HG03565 (cell line): ENCODE results near the gene KIAA0408.
"Not testable (repeated sequence)": the region's sequence is repeated elsewhere in the genome, so short reads cannot be mapped to it uniquely, and the experiment has no call there.

Experiments
- ATAC-seq: cut with Tn5 transposase; IDR thresholded peaks from one replicate; pipeline ENCODE4 v1.9.1; 2021; ENCODE audit warnings: mild to moderate bottlenecking, moderate library complexity; ENCODE audit not compliant: unreplicated experiment

KIAA0408 gene

DNA sequence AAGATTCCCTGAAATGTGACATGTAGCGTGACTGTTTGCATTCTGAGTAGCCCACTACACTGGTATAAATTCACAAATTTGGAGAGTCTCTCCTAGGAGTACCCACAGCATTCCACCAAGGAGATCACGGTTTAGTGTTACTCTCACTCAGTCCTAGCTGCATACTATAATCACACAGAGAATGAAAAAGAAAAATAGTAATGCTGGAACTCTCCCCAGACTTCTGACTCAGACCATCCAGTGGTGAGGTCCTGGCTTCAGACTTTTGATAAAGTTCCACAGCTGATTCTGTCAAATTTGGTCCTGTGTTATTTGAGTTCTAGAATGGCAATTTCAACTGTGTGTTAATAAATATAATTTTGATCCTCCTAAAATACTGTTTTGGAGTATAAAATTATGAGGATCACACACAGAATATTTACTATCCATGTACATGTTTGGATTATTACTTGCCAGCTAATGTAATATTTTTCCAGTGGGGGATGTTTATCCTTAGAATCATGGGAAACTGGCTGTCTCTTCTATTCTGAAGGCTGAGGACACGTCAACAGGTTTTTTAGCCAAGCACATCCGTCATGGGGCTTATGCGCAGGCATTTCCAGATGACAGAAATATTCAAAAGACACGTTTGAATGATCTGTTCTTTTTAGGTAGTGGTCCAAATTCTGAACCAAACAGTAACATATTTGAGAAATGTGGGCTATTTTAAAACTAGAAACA lies 5.1 kb upstream of the KIAA0408 start:
- ATAC-seq = no peak

GRCh38 chr6:127463056-127463455 lies 3.9 kb upstream of the KIAA0408 start:
- no peak for ATAC-seq

DNA sequence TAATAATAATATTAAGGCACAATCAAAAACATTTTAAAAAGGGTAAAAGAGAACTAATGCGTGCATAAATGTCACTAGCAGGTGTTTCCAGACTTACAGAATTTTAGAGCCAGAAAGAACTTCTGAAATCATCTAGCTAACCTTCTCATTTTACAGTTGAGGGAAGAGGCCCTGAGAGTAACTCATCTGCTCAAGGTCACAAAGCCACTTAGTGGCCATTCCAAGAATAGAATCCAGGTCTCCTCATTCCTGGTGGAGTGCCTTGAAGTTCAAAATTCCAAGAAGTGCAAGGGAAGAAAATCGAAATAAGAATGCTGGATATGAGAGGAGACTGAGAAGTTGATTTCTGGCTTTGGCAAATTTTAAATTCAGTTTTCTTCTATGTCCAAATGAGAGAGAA lies 3.2 kb upstream of the KIAA0408 start:
- ATAC-seq = no peak

GRCh38 chr6:127460465-127460864 lies 1.3 kb upstream of the KIAA0408 start:
- ATAC-seq = no peak

- ATAC-seq = no peak
Observed at GRCh38 chr6:127458817-127459216, 372 bp downstream of the KIAA0408 start.

DNA sequence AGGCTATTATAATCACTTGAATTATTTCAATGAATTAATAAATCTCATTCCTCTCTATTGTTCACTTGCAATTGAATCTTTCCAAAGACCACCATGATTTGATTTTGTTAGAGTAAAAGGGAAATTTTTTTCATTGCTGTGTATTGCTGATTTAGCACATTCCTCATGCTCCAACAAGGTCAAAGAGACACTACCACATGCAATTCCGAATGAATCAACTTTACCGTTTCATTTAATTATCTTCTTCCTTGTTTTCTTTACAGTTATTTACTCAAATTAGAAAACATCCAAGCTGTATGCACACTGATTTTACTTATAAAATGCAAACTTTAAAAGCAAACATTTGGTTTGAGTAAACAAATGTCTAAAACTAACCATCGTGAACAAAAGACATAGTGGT lies 967 bp downstream of the KIAA0408 start:
- no peak for ATAC-seq

DNA sequence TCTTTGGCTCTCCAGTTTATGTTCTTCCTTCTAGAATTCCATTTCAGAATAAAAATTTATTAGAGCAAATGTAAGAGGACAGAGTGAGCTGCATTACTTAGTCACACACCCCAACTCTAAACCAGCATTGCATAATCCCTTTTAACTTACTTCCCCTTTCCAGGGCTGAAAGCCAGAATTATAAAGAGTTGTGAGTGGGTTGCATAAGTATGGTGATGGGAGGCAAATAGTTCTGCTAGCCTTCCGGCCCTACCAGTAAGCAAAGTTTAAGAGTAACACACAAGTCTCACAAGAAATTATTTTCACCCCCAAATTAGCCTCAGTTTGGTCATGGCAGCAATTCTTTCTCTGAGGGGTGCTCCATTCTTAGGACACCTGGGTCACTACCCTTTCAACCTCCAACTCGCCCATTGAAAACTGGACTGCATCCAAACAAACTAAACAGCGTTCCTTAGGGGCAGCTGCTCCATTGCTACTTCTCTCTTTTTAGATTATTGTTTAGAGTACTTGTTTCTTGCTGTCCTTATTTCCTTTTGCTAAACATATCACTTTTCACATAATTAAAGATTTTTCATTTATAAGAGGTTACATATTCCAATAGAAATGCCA lies 1.6 kb downstream of the KIAA0408 start:
- ATAC-seq = no peak

GRCh38 chr6:127456465-127456864 lies 2.7 kb downstream of the KIAA0408 start:
- no peak for ATAC-seq

DNA sequence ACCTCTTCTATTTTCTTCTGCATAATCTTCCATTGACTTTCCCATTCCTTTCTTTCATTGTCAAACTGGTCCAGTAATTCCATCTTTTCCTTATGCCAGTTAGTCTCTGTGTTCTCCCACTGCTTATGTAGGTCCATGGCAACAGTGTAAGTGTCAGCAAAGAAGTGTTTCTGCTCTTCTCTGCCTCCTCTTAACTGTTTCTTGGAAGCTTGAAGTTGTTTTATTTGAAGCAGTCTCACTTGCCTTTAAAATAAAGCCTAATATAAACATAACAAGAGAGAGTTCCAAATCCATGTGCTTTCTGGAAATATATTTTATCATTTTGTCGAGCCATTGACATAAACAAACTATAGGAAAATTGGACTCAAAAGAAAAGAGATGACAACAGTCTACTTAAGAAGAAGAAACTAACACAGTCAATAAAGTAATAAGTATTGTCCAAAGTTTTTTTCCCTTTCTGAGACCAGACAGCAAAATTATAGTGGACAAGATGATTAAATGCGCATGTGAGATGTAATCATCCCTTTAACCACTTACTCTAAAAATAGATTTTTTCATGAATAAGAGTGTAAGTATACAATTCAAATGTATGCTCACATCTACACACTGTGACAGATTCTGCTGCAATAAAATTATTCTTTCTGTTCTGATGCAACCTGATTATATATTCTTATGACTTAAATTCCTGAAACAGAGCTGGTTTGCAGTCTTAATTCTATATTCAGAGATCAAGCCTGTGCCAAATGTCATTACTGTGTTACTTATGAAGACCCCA lies 5.2 kb downstream of the KIAA0408 start:
- no peak for ATAC-seq

GRCh38 chr6:127452803-127453202 lies 6.4 kb downstream of the KIAA0408 start:
- no peak for ATAC-seq

GRCh38 chr6:127451388-127451787 lies 7.8 kb downstream of the KIAA0408 start:
- no peak for ATAC-seq

- ATAC-seq = no peak
Observed at GRCh38 chr6:127447780-127448179, 11.4 kb downstream of the KIAA0408 start.

- no peak for ATAC-seq
Observed at GRCh38 chr6:127446356-127446755, 12.8 kb downstream of the KIAA0408 start.

- no peak for ATAC-seq
Observed at GRCh38 chr6:127441881-127442280, 17.3 kb downstream of the KIAA0408 start.

DNA sequence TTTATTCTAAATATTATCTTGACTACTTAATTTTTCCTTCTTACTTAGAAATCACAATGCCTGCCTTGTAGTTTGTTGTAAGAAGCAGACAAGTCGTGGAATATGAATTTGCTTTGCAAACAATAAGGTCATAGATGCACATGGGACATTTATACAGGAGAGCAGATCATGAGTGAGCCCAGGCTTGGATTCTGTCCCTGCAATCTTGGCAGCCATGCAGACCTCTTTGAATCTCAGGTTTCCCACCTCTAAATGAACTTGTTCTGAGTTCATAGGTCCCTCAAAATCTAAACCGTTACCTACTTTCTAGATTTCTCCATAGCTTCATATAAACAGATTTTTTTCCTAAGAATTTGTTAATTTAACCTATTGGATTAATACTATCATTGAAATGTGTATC lies 19.5 kb downstream of the KIAA0408 start:
- ATAC-seq = no peak

DNA sequence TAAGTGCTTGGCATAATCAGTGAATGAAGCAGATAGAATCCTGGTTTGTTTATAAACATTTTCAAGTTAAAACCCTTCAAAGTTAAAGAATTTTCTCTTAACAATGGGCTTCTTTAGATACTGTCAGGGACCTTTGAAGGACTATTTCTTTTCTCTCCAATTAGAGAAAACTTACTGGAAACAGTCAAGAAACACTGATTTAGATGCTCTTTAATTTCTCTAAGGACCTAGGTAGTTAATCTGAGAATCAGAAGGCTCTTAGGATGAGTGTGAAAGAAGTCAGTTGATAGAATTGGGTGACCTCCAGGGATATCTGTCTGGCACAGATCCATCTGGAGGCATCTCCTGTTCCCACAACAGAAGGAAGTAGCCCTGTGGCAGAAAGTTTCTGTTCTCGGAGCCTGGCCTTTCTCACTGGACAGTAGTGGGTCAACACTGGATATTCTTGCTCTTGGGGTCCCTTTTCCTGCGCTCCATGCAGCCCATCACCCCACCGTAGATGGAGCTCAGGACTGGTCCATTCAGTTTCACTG lies 22.5 kb downstream of the KIAA0408 start:
- no peak for ATAC-seq

GRCh38 chr6:127435626-127436220 lies 23.5 kb downstream of the KIAA0408 start:
- ATAC-seq = no peak

- no peak for ATAC-seq
Observed at GRCh38 chr6:127434651-127435050, 24.5 kb downstream of the KIAA0408 start.

- not testable (repeated sequence) for ATAC-seq
Observed at GRCh38 chr6:127428562-127428961, 30.6 kb downstream of the KIAA0408 start.

DNA sequence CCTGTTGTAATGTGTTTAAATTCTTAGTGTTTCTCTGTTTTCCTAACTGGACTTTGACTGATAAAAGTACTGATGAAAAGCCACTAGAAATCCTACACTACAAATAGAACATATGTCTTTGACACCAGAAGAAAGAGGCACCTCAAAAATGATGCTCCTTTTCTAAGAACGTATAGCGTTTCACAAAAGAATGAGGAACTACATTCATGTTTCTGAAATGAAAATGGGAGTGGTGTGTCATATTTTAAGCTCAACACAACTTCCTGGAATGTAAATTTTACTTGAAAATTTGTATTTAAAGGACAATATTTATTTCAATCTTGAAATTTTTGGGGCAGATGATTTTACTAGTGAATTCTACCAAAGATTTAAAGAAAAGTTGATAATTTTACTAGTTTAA lies 35.3 kb downstream of the KIAA0408 start:
- no peak for ATAC-seq

- ATAC-seq = not testable (repeated sequence)
Observed at GRCh38 chr6:127421164-127421563, 38.0 kb downstream of the KIAA0408 start.
